Ovary (tissue), 3 donors: ENCODE data around the gene PYCR2.

Source experiments
- POLR2A ChIP-seq: fragments of 450-650 bp; IDR thresholded peaks from one replicate; pipeline ENCODE4 v1.6.1; 2017; ENCODE audit warnings: antibody characterized with exemption, mild to moderate bottlenecking, moderate library complexity
- TF ChIP-seq, protein P1 (sequence below), 3 donors: fragments of 450-650 bp in 2 of 3; fragments of 200-600 bp in 1 of 3; IDR thresholded peaks; one replicate each; pipeline versions ENCODE4 v1.5.1 to v1.8.0; 2016 to 2022; ENCODE audit warnings: antibody characterized with exemption in 3 of 3, mild to moderate bottlenecking in 1 of 3
- donor health status: DM: no; HTN: no; CAD: no.

DNA sequence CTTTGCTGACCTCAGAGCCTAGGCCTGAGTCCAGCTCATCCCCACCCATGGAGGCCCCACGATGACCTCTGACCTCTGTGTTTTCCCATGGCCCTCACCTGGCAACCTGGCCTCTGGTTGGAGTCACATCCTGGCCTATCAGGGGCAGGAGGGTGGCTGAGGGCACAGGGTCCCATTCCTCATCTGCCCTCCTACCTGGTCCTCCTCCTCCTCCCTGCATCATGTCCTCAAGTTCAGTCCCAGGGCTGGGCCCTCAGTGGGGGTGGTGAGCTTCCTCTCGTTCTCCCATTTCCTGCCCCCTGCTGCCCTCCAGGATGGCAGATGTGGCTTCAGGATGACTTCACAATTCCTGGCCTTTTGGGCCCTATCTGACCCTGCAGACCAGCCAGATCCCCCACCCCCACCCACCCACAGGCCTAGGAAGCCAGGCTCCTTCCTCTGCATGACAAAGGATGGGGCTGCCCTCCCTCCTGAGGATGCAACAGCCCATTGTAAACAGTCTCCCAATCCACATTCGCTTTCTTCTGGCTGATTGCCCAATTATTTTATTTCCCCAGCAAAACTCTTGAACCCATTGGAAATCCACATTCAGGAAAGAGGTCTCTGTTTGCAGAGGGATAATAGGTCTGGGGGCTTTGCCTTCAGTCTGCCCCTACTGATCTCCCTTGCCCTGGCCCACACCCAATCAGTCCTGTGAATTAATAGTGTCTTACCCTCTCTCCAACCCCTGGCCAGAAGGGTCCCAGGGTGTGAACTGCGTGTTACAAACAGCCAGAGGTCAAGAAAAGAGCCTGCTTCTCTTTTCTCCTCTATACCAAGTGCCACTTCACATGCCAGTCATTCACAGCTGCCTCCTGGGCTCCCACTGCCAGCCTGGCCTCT, 24.8 kb downstream of the PYCR2 start:
- TF ChIP-seq, protein P1, sequence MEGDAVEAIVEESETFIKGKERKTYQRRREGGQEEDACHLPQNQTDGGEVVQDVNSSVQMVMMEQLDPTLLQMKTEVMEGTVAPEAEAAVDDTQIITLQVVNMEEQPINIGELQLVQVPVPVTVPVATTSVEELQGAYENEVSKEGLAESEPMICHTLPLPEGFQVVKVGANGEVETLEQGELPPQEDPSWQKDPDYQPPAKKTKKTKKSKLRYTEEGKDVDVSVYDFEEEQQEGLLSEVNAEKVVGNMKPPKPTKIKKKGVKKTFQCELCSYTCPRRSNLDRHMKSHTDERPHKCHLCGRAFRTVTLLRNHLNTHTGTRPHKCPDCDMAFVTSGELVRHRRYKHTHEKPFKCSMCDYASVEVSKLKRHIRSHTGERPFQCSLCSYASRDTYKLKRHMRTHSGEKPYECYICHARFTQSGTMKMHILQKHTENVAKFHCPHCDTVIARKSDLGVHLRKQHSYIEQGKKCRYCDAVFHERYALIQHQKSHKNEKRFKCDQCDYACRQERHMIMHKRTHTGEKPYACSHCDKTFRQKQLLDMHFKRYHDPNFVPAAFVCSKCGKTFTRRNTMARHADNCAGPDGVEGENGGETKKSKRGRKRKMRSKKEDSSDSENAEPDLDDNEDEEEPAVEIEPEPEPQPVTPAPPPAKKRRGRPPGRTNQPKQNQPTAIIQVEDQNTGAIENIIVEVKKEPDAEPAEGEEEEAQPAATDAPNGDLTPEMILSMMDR (IDR thresholded peaks at IDR 0.05) = no peak
- no peak for TF ChIP-seq POLR2A
